ENCODE data around the gene C20orf173. TPM values are rescaled to one million over a fixed set of nuclear protein-coding genes. Genes with fewer than 3 reads are reported as not detected.
A peak's percentile ranks its signal among the peaks of the same experiment; 100 is the strongest.

Gene C20orf173
- total and polyA plus RNA-seq, 11 donors: not detected

DNA sequence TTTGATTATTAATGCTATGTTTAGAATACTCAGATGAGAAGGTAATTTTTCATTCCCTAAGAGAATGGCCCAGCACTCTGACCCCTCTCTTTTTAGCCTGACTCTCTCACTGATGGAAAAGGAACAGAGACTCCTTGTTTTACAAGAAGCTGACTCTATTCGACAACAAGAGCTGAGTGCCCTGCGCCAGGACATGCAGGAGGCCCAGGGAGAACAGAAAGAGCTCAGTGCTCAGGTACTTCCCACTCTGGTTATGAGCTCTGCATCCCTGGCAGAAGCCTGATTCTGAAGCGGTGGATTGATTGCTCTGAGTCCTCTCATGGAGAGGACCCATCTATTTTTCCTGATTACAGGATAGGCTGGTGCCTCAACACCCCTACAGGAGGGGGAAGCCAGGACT, 33.0 kb downstream of the C20orf173 start:
- WGBS, 4 donors: 92 to 94% (median 93%) methylated on average over 3 of the region's 3 CpGs
- no peaks in the 10 kb centered on the region for H3K27me3 ChIP-seq
- H3K27ac ChIP-seq: no peak overlapping the region
- no peak for ATAC-seq
- H3K4me1 ChIP-seq: peaks cover 0 to 11% (median 6%) of the 10 kb centered on the region in 12 donors
- H3K9me3 ChIP-seq: no peaks in the 10 kb centered on the region
- no peak for DNase-seq
- peaks cover 0 to 99% (median 96%) of the 10 kb centered on the region in 9 donors for H3K36me3 ChIP-seq
- H3K4me3 ChIP-seq: no peak overlapping the region
- TF ChIP-seq POLR2A (IDR thresholded peaks at IDR 0.05): no peak
- TF ChIP-seq, protein P1, sequence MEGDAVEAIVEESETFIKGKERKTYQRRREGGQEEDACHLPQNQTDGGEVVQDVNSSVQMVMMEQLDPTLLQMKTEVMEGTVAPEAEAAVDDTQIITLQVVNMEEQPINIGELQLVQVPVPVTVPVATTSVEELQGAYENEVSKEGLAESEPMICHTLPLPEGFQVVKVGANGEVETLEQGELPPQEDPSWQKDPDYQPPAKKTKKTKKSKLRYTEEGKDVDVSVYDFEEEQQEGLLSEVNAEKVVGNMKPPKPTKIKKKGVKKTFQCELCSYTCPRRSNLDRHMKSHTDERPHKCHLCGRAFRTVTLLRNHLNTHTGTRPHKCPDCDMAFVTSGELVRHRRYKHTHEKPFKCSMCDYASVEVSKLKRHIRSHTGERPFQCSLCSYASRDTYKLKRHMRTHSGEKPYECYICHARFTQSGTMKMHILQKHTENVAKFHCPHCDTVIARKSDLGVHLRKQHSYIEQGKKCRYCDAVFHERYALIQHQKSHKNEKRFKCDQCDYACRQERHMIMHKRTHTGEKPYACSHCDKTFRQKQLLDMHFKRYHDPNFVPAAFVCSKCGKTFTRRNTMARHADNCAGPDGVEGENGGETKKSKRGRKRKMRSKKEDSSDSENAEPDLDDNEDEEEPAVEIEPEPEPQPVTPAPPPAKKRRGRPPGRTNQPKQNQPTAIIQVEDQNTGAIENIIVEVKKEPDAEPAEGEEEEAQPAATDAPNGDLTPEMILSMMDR (IDR thresholded peaks at IDR 0.05): no peak
- intact Hi-C loops (cut with DNase I): no loop called here

DNA sequence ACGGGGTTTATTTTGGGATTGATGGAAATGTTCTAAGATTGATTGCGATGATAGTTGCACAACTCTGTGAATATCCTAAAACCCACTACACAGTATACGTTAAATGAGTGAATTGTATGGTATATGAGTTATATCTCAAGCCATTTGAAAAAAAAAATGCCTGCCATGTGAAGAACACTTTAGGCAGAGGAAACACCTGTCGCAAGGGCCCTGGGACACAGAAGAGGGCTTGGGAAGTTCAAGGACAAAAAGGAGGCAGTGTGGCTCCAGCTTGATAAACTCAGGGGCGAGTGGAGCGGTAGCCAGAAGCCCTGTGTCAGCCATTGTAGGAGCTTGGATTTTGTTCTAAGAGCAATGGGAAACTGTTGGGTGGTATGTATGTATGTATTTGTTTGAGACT, 37.1 kb downstream of the C20orf173 start:
- peaks cover 0 to 26% (median 6%) of the 10 kb centered on the region in 12 donors for H3K4me1 ChIP-seq
- no peak overlapping the region for H3K4me3 ChIP-seq
- H3K27ac ChIP-seq: no peak overlapping the region
- no peak for TF ChIP-seq POLR2A (IDR thresholded peaks at IDR 0.05)
- TF ChIP-seq, protein P1 (IDR thresholded peaks at IDR 0.05): no peak
- ATAC-seq (no peak), DNase-seq (no peak)
- H3K9me3 ChIP-seq: no peaks in the 10 kb centered on the region
- intact Hi-C loops (cut with DNase I): no loop called here
- H3K36me3 ChIP-seq: peaks cover 0 to 97% (median 72%) of the 10 kb centered on the region in 9 donors
- no peaks in the 10 kb centered on the region for H3K27me3 ChIP-seq
- 95 to 98% (median 96%) methylated on average over 6 of the region's 6 CpGs for WGBS, 4 donors

DNA sequence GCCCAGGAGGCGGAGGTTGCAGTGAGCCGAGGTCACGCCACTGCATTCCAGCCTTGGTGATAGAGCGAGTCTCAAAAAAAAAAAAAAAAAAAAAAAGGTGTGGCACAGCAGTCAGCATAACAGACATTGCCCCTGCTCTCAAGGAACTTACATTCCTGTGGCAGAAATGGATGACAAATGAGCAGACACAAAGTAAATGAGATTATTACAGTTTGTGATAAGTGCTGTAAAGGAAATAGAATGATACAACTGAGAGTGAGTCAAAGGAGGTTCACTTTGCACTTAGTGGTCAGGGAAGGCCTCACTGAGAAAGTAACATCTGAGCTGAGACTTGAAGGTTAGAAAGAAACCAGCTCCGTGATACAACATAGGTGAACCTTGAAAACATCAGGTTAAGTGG, 37.6 kb downstream of the C20orf173 start:
- Histone ChIP-seq H3K27ac (no peak overlapping the region), H3K4me1 (peaks cover 0 to 26% (median under 1%) of the 10 kb centered on the region in 12 donors), H3K9me3 (no peaks in the 10 kb centered on the region), H3K4me3 (peak overlapping the region in 1 of 12 donors; percentile 67), H3K36me3 (peaks cover 0 to 97% (median 72%) of the 10 kb centered on the region in 9 donors), H3K27me3 (no peaks in the 10 kb centered on the region)
- no peak for ATAC-seq
- intact Hi-C loops (cut with DNase I): no loop called here
- DNase-seq: no peak
- no peak for TF ChIP-seq POLR2A (IDR thresholded peaks at IDR 0.05)
- TF ChIP-seq, protein P1 (IDR thresholded peaks at IDR 0.05): no peak
- WGBS, 4 donors: 93 to 98% (median 96%) methylated on average over 5 of the region's 5 CpGs

DNA sequence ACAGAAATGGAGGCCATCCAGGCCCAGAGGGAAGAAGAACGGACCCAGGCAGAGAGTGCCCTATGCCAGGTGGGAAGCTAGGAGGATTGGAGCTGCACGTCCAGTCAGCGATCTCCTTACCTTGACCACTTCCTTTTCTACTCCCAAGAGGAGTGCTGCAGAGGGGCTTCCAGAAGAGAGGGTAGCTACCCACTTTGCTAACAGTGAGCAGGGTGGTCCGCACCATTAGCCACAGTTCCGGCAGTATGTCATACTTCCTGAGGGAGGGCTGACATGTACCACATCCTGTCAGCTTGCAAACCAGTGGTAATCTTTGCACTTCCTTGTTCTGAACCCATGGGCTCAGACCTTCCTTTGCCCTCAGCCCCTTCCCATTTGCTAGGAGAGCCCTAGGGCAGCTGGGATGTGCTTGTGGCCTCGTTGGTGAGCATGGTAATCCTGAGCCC, 38.7 kb downstream of the C20orf173 start:
- H3K36me3 ChIP-seq: peaks cover 0 to 96% (median 69%) of the 10 kb centered on the region in 9 donors
- no peaks in the 10 kb centered on the region for H3K9me3 ChIP-seq
- H3K27ac ChIP-seq: peak overlapping the region in 1 of 12 donors; percentile 78
- DNase-seq (no peak), ATAC-seq (peak; percentile 42 to 82 (median 67))
- peaks cover 0 to 26% (median 0%) of the 10 kb centered on the region in 12 donors for H3K4me1 ChIP-seq
- TF ChIP-seq, protein P1 (IDR thresholded peaks at IDR 0.05): no peak
- no peak for TF ChIP-seq POLR2A (IDR thresholded peaks at IDR 0.05)
- H3K4me3 ChIP-seq: peak overlapping the region in 9 of 12 donors; percentile 0 to 67 (median 33)
- intact Hi-C loops (cut with DNase I): no loop called here
- H3K27me3 ChIP-seq: no peaks in the 10 kb centered on the region
- WGBS, 4 donors: 81 to 91% (median 88%) methylated on average over 6 of the region's 6 CpGs

Measured in heart left ventricle (tissue), 16 donors.